Inflammatory macrophage (primary cell): ENCODE data around the gene ATP6V0E1.

Experiments used
- DNase-seq, 2 donors: peaks; one replicate each; pipeline ENCODE4 v3.0.0-alpha.2; 2020 to 2022
- total RNA-seq, 18 experiments: gene quantifications; one replicate each; lab custom pipeline; 2026; ENCODE audit warnings: mixed read lengths in 6 of 18, inconsistent platforms in 2 of 18; lab: John Stamatoyannopoulos, UW

Gene ATP6V0E1
- 161 to 338 (median 250) reads per million in 18 experiments for total RNA-seq

DNA sequence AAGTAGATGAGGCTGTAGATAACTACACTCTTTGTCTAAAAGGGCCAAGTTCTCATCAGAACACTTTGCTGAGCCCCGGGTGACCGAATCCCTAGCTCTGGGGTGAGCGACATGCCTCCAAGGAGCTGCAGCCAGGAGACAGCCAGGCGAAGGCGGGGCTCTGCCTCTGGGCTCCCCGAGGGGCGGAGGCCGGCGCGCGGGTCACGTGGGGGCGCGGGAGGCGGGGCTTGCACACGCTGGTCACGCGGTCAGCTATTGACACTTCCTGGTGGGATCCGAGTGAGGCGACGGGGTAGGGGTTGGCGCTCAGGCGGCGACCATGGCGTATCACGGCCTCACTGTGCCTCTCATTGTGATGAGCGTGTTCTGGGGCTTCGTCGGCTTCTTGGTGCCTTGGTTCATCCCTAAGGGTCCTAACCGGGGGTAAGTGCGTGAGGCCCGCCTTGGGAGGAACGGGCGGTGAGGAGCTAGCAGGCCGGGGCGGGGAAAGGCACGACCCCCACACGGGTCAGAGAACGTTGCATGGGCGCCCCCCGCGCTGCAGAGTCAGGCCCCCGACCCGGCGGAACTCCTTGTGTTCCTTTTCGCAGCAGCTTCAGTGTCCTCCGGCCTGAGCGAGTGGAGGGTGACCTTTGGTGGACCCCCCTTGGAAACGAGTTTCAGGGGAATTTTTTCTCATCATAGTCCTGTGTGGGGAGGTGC is at the start of gene ATP6V0E1:
ATP6V0E1 (plus strand) TSS at position 230 of the 702 bp plus-strand sequence; CDS start at position 320, 90 bp downstream.
- DNase-seq = peak; percentile 94 to 95

DNA sequence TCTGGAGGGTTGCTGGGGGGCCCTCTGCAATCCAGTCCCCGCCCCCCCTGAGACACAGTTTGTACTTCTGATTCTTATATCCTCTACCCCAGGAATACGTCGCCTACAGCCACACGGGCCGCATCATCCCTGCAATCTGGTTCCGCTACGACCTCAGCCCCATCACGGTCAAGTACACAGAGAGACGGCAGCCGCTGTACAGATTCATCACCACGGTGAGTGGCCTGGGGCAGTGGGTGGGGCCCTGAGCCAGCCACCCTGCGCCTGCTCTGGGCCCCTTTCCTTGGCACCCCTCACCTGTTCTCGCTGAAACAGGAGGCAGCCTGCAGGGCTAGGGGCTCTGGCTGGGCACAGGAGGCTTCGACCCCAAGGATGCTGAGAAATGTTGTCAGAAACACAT is 48.5 kb upstream of the ATP6V0E1 start:
- DNase-seq = no peak

GRCh38 chr5:172936401-172936800 is 47.2 kb upstream of the ATP6V0E1 start:
- peak; percentile 44 to 63 for DNase-seq

GRCh38 chr5:172939071-172939470 is 44.5 kb upstream of the ATP6V0E1 start:
- DNase-seq = peak; percentile 11 to 33

DNA sequence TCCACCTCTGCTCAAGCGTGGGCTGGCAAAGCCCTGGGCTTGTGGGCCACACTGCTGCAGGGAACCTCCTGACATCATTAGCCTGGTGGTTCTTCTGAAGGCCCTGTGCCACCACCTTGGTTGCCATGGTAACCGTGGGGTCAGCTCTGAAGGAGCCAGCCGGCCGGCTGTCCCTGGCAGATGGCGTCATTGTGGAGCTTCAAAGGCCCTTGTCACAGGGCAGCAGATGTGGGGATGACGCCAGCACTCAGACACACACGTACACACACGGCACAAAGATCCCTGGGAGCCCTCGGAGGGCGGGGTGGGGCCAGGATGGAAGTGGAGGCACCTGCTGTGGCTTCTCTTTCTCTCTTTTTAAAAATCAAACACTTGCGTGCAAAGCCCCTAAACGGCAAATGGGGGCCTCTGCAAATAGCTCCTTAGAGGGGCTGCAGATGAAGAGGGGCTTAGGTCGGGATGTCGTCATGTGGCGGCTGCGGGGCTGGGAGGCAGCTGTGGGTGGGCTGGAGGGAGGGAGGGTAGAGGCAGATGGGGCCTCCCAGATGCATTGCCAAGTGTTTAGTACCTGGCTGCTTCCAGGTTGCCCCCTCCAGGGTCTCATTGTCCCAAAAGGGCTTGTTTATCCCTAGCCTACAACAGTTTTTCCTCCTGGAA is 43.8 kb upstream of the ATP6V0E1 start:
- DNase-seq = no peak

DNA sequence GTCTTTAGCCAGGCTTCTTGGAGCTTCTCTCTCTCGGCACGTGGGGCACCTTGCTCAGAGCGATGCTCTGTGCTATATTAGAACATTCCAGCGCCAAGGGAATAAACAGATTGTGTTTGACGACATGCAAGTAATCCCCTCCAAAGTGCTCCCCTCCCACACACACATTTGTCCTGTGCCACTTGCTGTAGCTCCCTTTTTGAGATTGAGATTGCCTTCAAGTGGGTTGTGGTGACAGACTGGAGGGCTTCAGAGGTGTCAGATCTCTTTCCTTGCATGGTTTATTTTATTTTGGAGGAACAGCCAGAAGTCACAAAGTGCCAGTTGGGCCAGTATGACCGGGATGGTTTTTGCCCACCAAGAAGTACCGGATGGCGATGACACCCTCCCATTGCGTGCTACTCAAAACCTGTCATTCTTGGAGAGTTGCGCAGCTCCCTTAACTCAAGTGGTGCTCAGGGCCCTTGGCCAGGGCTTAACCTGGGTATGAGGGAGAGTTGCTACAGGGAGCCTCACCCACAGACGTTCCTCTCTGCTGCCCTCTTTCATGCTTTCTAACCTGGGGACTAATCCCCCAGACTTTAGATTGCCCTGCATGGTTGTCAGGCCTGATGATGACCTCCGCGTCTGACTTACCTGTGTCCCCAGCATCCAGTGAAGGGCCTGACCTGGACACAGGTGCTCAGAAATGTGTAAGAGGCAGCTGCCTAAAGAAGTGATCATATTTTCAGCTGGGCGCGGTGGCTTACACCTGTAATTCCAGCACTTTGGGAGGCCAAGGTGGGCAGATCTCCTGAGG is 43.1 kb upstream of the ATP6V0E1 start:
- DNase-seq = no peak

GRCh38 chr5:172941067-172941516 is 42.5 kb upstream of the ATP6V0E1 start:
- DNase-seq = no peak

GRCh38 chr5:172942556-172942955 is 41.0 kb upstream of the ATP6V0E1 start:
- DNase-seq = no peak

DNA sequence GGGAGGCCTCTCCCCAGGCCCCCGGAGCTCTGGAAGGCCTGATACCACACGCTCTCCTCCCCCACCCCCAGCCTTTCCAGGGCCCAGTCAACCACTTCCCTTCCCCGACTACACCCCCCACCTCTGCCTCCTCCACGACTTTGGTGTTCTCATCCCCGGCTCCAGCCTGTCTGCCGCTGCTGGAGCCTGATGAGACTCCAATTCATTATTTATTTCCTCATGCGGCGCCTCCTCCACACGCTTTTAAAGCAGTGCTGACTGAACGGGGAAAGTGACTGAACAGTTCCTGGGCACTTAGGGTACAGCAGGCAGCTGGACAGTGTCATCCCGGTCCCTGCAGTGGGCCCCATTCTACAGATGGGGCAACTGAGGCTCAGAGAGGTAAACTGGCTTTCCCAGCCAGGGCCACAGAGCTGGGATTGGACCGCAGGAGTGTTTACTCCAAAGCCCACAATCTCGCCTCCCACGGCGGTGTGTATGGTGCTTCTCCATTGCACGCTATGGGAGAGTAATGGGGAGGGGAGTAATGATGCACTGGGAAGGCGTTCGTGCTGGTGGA is 40.2 kb upstream of the ATP6V0E1 start:
- peak; percentile 52 to 84 for DNase-seq

- no peak for DNase-seq
Measured at GRCh38 chr5:172943906-172944305, 39.7 kb upstream of the ATP6V0E1 start.

- no peak for DNase-seq
Measured at GRCh38 chr5:172944741-172945140, 38.8 kb upstream of the ATP6V0E1 start.

- no peak for DNase-seq
Measured at GRCh38 chr5:172945151-172945550, 38.4 kb upstream of the ATP6V0E1 start.

GRCh38 chr5:172946146-172946545 is 37.4 kb upstream of the ATP6V0E1 start:
- no peak for DNase-seq

DNA sequence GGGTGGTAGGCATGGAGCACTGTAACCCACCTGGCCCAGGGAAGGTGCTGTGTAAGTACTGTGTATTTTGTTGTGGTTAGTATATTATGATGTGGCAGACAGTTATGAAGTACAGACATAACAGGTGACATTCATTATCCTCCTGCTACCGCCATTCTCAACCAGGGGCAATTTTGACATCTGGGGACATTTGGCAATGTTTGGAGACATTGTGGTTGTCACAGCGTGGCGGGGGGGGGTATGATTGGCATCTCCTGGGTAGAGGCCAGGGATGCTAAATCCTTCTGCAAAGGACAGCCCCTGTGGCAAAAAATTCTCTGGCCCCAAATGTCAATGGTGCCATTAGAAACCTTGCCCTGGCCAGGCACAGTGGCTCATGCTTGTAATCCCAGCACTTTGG is 34.1 kb upstream of the ATP6V0E1 start:
- no peak for DNase-seq

- DNase-seq = no peak
Measured at GRCh38 chr5:172950176-172950965, 33.2 kb upstream of the ATP6V0E1 start.

DNA sequence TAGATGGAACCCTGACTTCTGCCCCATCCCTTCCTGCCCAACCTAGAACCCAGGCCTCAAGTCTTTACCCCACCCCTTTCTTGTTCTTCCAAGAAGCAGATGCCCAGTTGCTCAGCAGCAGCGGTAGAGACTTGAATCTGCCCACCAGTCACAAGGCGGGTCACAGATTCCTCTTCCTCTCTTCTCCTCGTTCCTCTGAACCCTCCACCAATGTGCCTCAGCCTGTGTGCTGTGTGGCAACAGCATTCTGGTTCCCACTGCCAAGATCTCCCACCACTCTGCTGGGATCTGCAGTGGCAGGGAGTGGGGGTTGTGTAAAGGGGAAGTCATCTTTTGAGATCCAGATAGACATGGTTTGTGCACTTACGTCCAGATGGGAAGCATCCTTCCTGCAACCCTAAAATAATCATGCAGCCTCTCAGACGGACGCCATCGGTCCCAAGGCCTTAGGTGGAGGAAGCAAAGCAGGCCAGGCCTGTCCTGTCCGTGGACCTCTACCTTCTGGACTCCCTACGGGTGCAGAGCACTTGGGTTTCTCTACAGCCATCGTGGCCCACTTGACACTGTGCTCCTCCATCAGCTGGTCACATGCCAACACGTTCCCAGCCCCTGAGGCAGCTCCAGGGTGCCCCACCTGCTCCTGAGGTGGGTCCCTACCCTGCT is 32.1 kb upstream of the ATP6V0E1 start:
- DNase-seq = peak; percentile 68 to 90

- DNase-seq = no peak
Measured at GRCh38 chr5:172952034-172952511, 31.5 kb upstream of the ATP6V0E1 start.

DNA sequence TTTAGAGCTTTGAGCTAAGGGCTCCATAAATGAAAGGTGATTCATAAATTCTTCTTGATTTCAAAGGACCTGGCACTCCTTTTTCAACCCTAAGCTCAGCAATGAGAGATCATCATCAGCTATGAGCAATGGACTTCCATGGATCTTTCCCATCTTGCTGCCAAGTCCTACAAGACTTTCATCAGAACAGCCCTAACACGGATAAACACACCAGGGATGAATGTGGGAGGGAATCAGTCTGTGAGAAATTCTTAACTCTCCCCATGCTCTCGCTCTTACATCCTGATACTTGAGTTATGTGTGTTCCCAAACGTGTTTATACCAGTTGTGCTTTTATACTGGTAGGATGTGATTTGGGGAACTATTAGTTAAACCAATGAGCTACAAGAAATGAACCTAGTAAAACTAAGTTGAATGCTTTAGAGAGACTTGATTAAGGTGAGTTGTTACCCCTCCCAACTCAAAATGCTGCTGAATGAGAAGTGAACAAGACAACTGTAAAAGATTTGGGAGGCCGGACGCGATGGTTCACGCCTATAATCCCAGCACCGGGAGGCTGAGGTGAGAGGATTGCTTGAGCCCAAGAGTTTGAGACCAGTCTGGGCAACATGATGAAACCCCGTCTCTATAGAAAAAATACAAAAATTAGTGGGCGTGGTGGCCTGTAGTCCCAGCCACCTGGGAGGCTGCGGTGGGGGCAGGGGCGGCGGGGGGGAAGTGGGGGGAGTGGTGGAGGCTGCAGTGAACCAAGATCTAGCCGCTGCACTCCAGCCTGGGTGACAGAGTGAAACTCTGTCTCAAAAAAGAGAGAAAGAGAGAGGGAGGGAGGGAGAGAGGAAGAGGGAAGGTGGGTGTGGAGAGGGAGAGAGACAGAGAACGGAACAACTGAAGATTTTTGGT is 29.5 kb upstream of the ATP6V0E1 start:
- DNase-seq = no peak

- DNase-seq = no peak
Measured at GRCh38 chr5:172954751-172955159, 28.8 kb upstream of the ATP6V0E1 start.

DNA sequence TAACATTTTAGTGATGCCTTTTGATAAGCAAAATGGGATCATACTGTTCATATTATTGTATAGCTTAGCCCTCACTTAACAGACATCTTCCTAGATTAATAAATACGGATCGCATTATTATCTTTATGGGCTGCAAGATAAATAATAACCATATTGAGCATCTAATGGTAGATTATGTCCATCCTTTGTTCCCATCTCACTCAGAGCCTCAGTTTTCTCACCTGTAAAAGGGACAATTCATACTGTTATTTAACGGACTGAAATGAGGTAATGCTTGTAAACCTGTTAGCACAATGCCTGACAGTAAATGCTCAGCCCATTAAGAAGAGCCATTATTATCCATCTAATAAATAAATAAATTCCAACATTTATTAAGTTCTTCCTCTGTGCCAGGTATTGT is 27.3 kb upstream of the ATP6V0E1 start:
- no peak for DNase-seq
